ENCODE data around the gene GALNT6.

The GALNT6 gene

GRCh38 chr12:51405801-51406207, 14.6 kb upstream of the GALNT6 start:
- FAIRE-seq (no peak), DNase-seq (ENCODE audit: low spot score) (no peak)

GRCh38 chr12:51404627-51405026, 13.4 kb upstream of the GALNT6 start:
- DNase-seq (ENCODE audit: low spot score) (no peak), FAIRE-seq (no peak)

- FAIRE-seq (no peak), DNase-seq (ENCODE audit: low spot score) (no peak)
These were observed 12.5 kb upstream of the GALNT6 start for GRCh38 chr12:51403681-51404136.

- DNase-seq (ENCODE audit: low spot score) = no peak
These were observed 12.0 kb upstream of the GALNT6 start for GRCh38 chr12:51403159-51403558.

GRCh38 chr12:51401900-51402299, 10.7 kb upstream of the GALNT6 start:
- DNase-seq (ENCODE audit: low spot score) (no peak), FAIRE-seq (no peak)

More at GRCh38 chr12:51403159-51403558, 12.0 kb upstream of the GALNT6 start:
- FAIRE-seq = no peak

GRCh38 chr12:51401486-51401885, 10.3 kb upstream of the GALNT6 start:
- FAIRE-seq (no peak), DNase-seq (ENCODE audit: low spot score) (no peak)

GRCh38 chr12:51401020-51401419, 9.8 kb upstream of the GALNT6 start:
- FAIRE-seq (no peak), DNase-seq (ENCODE audit: low spot score) (no peak)

GRCh38 chr12:51399891-51400290, 8.7 kb upstream of the GALNT6 start:
- no peak for DNase-seq (ENCODE audit: low spot score)
- no peak for FAIRE-seq

- FAIRE-seq (no peak), DNase-seq (ENCODE audit: low spot score) (no peak)
These were observed 6.5 kb upstream of the GALNT6 start for GRCh38 chr12:51397670-51398069.

GRCh38 chr12:51395283-51396230, 4.4 kb upstream of the GALNT6 start:
- DNase-seq (ENCODE audit: low spot score) (no peak), FAIRE-seq (no peak)

- DNase-seq (ENCODE audit: low spot score) (no peak), FAIRE-seq (no peak)
These were observed 2.7 kb upstream of the GALNT6 start for GRCh38 chr12:51393676-51394545.

GRCh38 chr12:51392556-51393237, 1.5 kb upstream of the GALNT6 start:
- DNase-seq (ENCODE audit: low spot score) (no peak), FAIRE-seq (no peak)

- DNase-seq (ENCODE audit: low spot score) = no peak
These were observed 319 bp downstream of the GALNT6 start for GRCh38 chr12:51390891-51391282.

GRCh38 chr12:51390457-51390856, 749 bp downstream of the GALNT6 start:
- DNase-seq (ENCODE audit: low spot score) (no peak), FAIRE-seq (no peak)

More at GRCh38 chr12:51390891-51391282, 319 bp downstream of the GALNT6 start:
- FAIRE-seq = no peak

GRCh38 chr12:51389302-51389999, 1.8 kb downstream of the GALNT6 start:
- DNase-seq (ENCODE audit: low spot score) = no peak
- FAIRE-seq = no peak

GRCh38 chr12:51388846-51389245, 2.4 kb downstream of the GALNT6 start:
- DNase-seq (ENCODE audit: low spot score) (no peak), FAIRE-seq (no peak)

GRCh38 chr12:51388069-51388799, 3.0 kb downstream of the GALNT6 start:
- FAIRE-seq (no peak), DNase-seq (ENCODE audit: low spot score) (no peak)

GRCh38 chr12:51386351-51386750, 4.9 kb downstream of the GALNT6 start:
- DNase-seq (ENCODE audit: low spot score) = no peak
- FAIRE-seq = no peak

- DNase-seq (ENCODE audit: low spot score) (no peak), FAIRE-seq (no peak)
These were observed 7.8 kb downstream of the GALNT6 start for GRCh38 chr12:51383269-51383905.

- FAIRE-seq = no peak
These were observed 9.0 kb downstream of the GALNT6 start for GRCh38 chr12:51382173-51382572.

More at GRCh38 chr12:51382173-51382572, 9.0 kb downstream of the GALNT6 start:
- DNase-seq (ENCODE audit: low spot score) = no peak
